Measurements from ENCODE around the gene OR5L2. TPM values are rescaled to one million over a fixed set of nuclear protein-coding genes. Genes with fewer than 3 reads are reported as not detected.

The OR5L2 gene
- not detected in 2 replicates for total RNA-seq

DNA sequence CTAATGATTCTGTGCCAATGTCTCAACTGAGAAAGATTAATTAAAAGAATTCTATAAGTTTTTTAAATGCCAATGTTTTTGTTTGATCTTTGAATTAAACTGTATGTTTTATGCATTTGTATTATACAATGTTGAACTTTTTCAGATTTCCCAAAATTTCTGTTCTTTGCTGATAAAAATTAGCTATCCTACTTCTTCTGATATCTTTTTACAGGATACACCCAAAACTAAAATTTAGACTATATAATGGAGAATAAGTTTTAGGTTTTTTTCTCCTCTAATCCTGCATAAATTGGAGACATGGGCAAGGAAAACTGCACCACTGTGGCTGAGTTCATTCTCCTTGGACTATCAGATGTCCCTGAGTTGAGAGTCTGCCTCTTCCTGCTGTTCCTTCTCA, at the start of gene OR5L2:
OR5L2 (plus strand) TSS at position 301 of the 400 bp plus-strand sequence; CDS start at position 301, 0 bp downstream.
- DNase-seq (ENCODE audit: low read depth): no peak
- no peak for FAIRE-seq
- TF ChIP-seq, protein P1, sequence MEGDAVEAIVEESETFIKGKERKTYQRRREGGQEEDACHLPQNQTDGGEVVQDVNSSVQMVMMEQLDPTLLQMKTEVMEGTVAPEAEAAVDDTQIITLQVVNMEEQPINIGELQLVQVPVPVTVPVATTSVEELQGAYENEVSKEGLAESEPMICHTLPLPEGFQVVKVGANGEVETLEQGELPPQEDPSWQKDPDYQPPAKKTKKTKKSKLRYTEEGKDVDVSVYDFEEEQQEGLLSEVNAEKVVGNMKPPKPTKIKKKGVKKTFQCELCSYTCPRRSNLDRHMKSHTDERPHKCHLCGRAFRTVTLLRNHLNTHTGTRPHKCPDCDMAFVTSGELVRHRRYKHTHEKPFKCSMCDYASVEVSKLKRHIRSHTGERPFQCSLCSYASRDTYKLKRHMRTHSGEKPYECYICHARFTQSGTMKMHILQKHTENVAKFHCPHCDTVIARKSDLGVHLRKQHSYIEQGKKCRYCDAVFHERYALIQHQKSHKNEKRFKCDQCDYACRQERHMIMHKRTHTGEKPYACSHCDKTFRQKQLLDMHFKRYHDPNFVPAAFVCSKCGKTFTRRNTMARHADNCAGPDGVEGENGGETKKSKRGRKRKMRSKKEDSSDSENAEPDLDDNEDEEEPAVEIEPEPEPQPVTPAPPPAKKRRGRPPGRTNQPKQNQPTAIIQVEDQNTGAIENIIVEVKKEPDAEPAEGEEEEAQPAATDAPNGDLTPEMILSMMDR (IDR thresholded peaks at IDR 0.05; ENCODE audit: insufficient read depth, low read length, severe bottlenecking): no peak
- H3K4me3 ChIP-seq (ENCODE audit: low read depth, low read length): no peak within 1 kb of the TSS
- H3K36me3 ChIP-seq (ENCODE audit: control insufficient read depth, insufficient read depth, low read length): no peaks in the 10 kb centered on the region
- H3K27me3 ChIP-seq (ENCODE audit: control insufficient read depth, insufficient read depth, low read length): no peaks in the 10 kb centered on the region

DNA sequence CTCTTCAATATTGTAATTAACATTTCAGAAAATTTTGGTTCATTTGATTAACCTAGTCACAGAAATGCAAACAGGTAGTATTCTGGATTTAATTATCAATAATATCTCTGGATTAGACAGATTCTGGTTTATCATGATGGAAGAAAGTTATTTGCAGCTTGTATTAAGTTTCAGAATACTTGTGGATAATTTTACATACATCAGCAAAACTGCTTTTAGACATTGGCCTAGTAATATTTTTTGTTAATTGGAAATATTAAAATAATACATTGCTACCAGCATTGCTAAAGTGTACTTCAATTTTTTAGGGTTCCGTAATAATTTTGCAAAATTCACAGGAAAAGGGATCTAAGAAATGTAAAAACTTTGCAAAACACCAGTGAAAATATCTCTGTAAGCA, 35.4 kb upstream of the OR5L2 start:
- FAIRE-seq (no peak), DNase-seq (ENCODE audit: low read depth) (no peak)
- Histone ChIP-seq H3K27me3 (ENCODE audit: control insufficient read depth, insufficient read depth, low read length) (no peaks in the 10 kb centered on the region), H3K36me3 (ENCODE audit: control insufficient read depth, insufficient read depth, low read length) (no peaks in the 10 kb centered on the region), H3K4me3 (ENCODE audit: low read depth, low read length) (no peak overlapping the region)
- TF ChIP-seq, protein P1 (IDR thresholded peaks at IDR 0.05; ENCODE audit: insufficient read depth, low read length, severe bottlenecking): no peak

DNA sequence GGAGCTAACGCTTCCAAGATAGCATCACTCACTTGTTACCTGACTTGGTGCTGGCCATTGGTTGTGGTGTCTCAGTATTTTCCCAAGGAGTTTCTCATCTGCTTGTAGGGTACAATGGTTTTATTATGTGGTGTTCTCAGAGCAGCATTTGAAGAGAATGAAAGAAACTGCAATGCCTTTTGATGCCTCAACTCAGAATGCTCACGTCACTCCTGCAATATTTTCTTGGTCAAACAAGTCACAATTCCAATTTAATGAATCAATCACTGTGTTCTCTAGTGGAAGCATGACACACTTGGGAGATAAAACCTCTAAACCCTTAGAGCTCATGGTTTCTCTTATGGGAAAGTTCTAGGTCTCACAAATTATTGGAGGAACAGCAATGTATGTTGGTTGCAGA, 33.7 kb upstream of the OR5L2 start:
- H3K4me3 ChIP-seq (ENCODE audit: low read depth, low read length): no peak overlapping the region
- no peaks in the 10 kb centered on the region for H3K36me3 ChIP-seq (ENCODE audit: control insufficient read depth, insufficient read depth, low read length)
- DNase-seq (ENCODE audit: low read depth) (no peak), FAIRE-seq (no peak)
- no peaks in the 10 kb centered on the region for H3K27me3 ChIP-seq (ENCODE audit: control insufficient read depth, insufficient read depth, low read length)
- TF ChIP-seq, protein P1 (IDR thresholded peaks at IDR 0.05; ENCODE audit: insufficient read depth, low read length, severe bottlenecking): no peak

DNA sequence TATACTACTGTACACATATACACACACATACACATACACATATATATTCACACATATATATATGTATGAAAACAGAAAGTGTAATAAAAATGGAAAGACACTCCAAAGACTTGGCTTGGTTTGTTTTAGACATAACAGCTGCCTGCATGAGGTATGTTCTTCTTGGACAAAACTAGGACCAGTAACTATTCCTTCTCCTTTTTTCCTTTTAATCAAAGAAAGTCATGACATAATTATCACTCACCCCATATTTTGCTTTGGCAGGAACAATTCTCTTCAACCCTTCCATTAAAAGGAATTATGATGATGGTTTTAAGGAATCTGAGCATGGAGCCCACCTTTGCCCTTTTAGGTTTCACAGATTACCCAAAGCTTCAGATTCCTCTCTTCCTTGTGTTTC, 31.8 kb upstream of the OR5L2 start, which contains the start of gene OR5D14:
OR5D14 (plus strand) TSS at position 301 of the 400 bp plus-strand sequence; CDS start at position 301, 0 bp downstream.
- no peak within 1 kb of the TSS for H3K4me3 ChIP-seq (ENCODE audit: low read depth, low read length)

DNA sequence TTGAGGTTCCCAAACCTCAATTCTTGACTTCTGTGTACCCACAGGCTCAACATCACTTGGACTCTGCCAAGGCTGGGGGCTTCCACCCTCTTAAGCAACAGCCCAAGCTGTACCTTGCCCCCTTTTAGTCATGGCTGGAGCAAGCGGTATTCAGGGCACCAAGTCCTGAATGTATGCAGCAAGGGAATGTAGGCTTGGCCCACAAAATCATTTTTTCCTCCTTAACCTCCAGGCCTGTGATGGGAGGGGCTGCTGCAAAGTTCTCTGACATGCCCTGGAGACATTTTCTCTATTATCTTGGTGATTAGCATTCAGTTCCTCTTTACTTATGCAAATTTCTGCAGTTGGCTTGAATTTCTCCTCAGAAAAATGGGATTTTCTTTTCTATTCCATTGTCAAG, 20.8 kb upstream of the OR5L2 start:
- Histone ChIP-seq H3K36me3 (ENCODE audit: control insufficient read depth, insufficient read depth, low read length) (no peaks in the 10 kb centered on the region), H3K27me3 (ENCODE audit: control insufficient read depth, insufficient read depth, low read length) (no peaks in the 10 kb centered on the region), H3K4me3 (ENCODE audit: low read depth, low read length) (no peak overlapping the region)
- TF ChIP-seq, protein P1 (IDR thresholded peaks at IDR 0.05; ENCODE audit: insufficient read depth, low read length, severe bottlenecking): no peak
- FAIRE-seq (no peak), DNase-seq (ENCODE audit: low read depth) (no peak)

More for the DNA sequence above, 31.8 kb upstream of the OR5L2 start, which contains the start of gene OR5D14:
- TF ChIP-seq, protein P1 (IDR thresholded peaks at IDR 0.05; ENCODE audit: insufficient read depth, low read length, severe bottlenecking): no peak
- FAIRE-seq: no peak
- Histone ChIP-seq H3K27me3 (ENCODE audit: control insufficient read depth, insufficient read depth, low read length) (no peaks in the 10 kb centered on the region), H3K36me3 (ENCODE audit: control insufficient read depth, insufficient read depth, low read length) (no peaks in the 10 kb centered on the region)
- DNase-seq (ENCODE audit: low read depth): no peak

DNA sequence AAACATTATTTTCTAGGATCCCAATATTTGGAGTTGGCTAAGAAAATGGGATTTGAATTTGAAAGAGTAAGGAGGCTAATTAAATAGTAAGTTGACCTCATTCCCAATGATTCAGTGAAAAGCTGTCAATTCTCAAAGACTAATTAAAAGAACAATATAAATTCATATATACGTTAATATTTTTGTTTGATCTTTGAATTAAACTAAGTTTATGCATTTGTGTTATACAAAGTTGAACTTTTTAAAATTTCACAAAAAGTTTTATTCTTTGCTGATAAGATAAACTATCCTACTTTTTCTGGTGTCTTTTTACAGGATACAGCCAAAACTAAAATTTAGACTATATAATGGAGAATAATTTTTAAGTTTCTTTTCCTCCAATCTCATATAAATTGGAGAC, 16.0 kb upstream of the OR5L2 start, which contains the start of gene OR5L1:
OR5L1 (plus strand) TSS at position 301 of the 400 bp plus-strand sequence. CDS start 100 bp downstream, outside the sequence.
- FAIRE-seq (no peak), DNase-seq (ENCODE audit: low read depth) (no peak)
- no peak within 1 kb of the TSS for H3K4me3 ChIP-seq (ENCODE audit: low read depth, low read length)
- TF ChIP-seq, protein P1 (IDR thresholded peaks at IDR 0.05; ENCODE audit: insufficient read depth, low read length, severe bottlenecking): no peak
- no peaks in the 10 kb centered on the region for H3K36me3 ChIP-seq (ENCODE audit: control insufficient read depth, insufficient read depth, low read length)
- no peaks in the 10 kb centered on the region for H3K27me3 ChIP-seq (ENCODE audit: control insufficient read depth, insufficient read depth, low read length)

Measured in bronchial epithelial cell (primary cell).